ENCODE measurements around the gene MYCL. TPM values are rescaled to one million over a fixed set of nuclear protein-coding genes. Genes with fewer than 3 reads are reported as not detected.
"Not testable (repeated sequence)": the region's sequence is repeated elsewhere in the genome, so short reads cannot be mapped to it uniquely, and the experiment has no call there.

Gene MYCL
- total RNA-seq, 1 donor from 2014 or later: 0.44 TPM

DNA sequence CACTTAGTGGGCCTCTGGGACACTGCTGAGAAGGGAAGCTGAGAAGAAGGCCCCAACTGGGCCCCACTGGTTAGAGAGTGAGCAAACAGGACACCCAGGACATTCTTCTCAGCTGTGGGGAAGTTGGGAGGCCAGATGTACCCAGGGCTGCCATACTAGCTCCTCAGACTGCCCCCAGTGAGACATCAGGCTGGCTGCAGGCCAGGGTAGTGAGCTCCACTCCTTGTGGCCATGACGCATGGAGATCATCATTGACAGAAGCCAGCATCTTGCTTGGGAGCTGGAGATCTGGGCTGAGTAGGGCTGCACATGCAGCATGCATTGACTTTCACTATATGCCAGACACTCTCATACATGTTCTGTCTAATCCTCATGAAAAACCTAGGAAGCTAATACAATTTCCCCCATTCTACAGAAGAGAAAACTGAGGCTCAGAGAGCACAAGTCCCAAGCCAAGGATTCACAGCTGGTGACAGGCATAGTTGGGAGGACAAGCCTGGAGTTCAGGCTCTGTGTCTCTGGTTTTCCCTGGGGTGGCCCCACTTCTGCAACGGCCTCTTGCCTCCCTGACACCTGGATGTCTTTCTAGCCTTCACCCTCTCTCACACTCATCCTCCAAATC is 24.1 kb upstream of the MYCL start:
- H3K9me3 ChIP-seq (replicated peaks): no peaks in the 10 kb centered on the region
- DNase-seq: no peak
- intact Hi-C loops (cut with micrococcal nuclease): no loop called here
- no peaks in the 10 kb centered on the region for H3K36me3 ChIP-seq
- TF ChIP-seq, protein P1, sequence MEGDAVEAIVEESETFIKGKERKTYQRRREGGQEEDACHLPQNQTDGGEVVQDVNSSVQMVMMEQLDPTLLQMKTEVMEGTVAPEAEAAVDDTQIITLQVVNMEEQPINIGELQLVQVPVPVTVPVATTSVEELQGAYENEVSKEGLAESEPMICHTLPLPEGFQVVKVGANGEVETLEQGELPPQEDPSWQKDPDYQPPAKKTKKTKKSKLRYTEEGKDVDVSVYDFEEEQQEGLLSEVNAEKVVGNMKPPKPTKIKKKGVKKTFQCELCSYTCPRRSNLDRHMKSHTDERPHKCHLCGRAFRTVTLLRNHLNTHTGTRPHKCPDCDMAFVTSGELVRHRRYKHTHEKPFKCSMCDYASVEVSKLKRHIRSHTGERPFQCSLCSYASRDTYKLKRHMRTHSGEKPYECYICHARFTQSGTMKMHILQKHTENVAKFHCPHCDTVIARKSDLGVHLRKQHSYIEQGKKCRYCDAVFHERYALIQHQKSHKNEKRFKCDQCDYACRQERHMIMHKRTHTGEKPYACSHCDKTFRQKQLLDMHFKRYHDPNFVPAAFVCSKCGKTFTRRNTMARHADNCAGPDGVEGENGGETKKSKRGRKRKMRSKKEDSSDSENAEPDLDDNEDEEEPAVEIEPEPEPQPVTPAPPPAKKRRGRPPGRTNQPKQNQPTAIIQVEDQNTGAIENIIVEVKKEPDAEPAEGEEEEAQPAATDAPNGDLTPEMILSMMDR (IDR thresholded peaks at IDR 0.05; ENCODE audit: borderline replicate concordance): no peak
- no peak overlapping the region for H3K27ac ChIP-seq (replicated peaks)
- peaks cover 23% of the 10 kb centered on the region for H3K27me3 ChIP-seq (ENCODE audit: low read depth)
- H3K4me1 ChIP-seq: peaks cover 20% of the 10 kb centered on the region
- H3K4me3 ChIP-seq: no peak overlapping the region

DNA sequence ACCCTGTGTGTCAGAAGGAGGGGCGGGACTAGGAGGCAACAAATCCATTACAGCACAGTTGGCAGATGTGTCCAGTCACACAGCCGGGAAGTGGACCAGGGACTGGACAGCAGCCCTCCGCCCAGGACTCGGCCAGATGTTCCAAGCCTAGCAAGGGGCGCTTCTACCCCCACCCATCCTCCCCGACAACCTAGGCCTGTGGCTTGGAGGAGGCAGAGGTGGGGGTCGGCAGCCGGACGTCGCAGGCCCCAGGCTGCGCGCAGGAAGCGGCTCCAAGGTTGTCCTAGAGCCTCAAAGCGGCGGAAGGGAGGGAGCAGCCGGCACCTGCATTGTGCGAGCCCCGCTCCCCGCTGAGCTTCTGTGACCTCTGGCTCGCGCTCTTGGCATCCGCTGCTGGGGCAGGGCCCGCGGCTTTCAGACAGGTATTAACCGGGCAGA is 20.6 kb upstream of the MYCL start:
- intact Hi-C loops (cut with micrococcal nuclease): no loop called here
- H3K4me3 ChIP-seq: no peak overlapping the region

DNA sequence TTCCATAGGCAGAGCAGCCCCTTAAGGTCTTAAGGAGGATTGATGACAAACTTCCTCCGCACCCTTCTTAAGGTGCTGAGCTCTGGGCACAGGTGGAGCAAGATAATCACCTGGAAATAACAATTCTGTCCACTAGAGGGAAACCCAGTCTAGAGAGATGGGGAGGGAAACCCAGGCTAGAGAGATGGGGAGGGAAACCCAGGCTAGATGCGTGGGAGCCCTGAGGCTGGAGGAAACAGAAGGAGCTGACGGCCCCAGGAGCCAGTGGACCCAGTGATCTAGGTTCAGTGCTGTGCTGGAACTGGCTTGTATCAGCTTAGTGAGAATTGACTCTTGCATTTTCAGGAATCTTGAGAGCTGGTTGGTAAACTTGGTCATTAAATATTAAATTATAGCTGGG is 17.8 kb upstream of the MYCL start:
- no peak for DNase-seq
- intact Hi-C loops (cut with micrococcal nuclease): no loop called here
- TF ChIP-seq, protein P1 (IDR thresholded peaks at IDR 0.05; ENCODE audit: borderline replicate concordance): peak; percentile 57
- peaks cover 38% of the 10 kb centered on the region for H3K27me3 ChIP-seq (ENCODE audit: low read depth)
- no peak overlapping the region for H3K27ac ChIP-seq (replicated peaks)
- no peaks in the 10 kb centered on the region for H3K9me3 ChIP-seq (replicated peaks)
- H3K4me1 ChIP-seq: peaks cover 4% of the 10 kb centered on the region
- H3K36me3 ChIP-seq: no peaks in the 10 kb centered on the region
- no peak overlapping the region for H3K4me3 ChIP-seq

More for the DNA sequence above, 20.6 kb upstream of the MYCL start:
- DNase-seq: no peak
- Histone ChIP-seq H3K27me3 (ENCODE audit: low read depth) (peaks cover 27% of the 10 kb centered on the region), H3K9me3 (replicated peaks) (no peaks in the 10 kb centered on the region), H3K27ac (replicated peaks) (no peak overlapping the region), H3K4me1 (peaks cover 15% of the 10 kb centered on the region), H3K36me3 (no peaks in the 10 kb centered on the region)
- TF ChIP-seq, protein P1 (IDR thresholded peaks at IDR 0.05; ENCODE audit: borderline replicate concordance): no peak

DNA sequence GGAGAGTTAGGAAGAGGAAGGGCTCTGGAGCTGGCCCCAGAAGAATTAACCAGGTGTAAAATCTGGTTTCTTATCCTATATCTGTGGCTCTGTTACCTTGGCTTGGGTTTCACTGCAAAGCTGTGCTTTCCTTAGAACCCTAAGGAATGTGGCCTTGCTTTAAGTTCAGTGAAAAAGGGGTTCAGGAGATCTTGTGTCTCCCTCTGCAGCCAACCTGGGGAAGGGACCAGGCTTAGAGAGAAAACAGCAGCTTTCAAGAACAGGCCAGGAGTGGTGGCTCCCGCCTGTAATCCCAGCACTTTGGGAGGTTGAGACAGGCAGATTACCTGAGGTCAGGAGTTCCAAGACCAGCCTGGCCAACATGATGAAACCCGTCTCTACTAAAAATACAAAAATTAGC is 16.1 kb upstream of the MYCL start:
- no peak for DNase-seq
- intact Hi-C loops (cut with micrococcal nuclease): no loop called here
- Histone ChIP-seq H3K4me3 (no peak overlapping the region), H3K27ac (replicated peaks) (no peak overlapping the region), H3K36me3 (no peaks in the 10 kb centered on the region), H3K9me3 (replicated peaks) (no peaks in the 10 kb centered on the region), H3K27me3 (ENCODE audit: low read depth) (peaks cover 32% of the 10 kb centered on the region), H3K4me1 (peaks cover 4% of the 10 kb centered on the region)
- TF ChIP-seq, protein P1 (IDR thresholded peaks at IDR 0.05; ENCODE audit: borderline replicate concordance): no peak

DNA sequence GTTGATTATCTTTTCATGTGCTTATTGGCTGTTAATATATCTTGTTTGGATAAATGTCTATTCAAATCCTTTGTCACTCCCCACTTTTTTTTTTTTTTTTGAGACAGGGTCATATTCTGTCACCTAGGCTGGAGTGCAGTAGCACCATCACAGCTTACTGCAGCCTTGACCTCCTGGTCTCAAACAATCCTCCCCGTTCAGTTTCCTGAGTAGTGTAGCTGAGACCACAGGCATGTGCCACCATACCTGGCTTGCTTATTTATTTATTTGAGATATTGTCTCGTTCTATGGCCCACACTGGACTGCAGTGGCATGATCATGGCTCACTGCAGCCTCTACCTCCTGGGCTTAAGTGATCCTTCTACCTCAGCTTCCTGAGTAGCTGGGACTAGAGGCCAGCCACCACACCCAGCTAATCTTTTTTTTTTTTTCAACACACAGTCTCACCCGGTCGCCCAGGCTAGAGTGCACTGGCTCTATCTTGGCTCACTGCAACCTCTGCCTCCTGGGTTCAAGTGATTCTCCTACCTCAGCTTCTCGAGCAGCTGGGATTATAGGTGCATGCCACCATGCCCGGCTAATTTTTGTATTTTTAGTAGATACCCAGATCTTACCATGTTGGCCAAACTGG is 13.9 kb upstream of the MYCL start:
- H3K4me1 ChIP-seq: no peaks in the 10 kb centered on the region
- DNase-seq: no peak
- H3K9me3 ChIP-seq (replicated peaks): no peaks in the 10 kb centered on the region
- H3K27me3 ChIP-seq (ENCODE audit: low read depth): peaks cover 31% of the 10 kb centered on the region
- H3K27ac ChIP-seq (replicated peaks): no peak overlapping the region
- H3K4me3 ChIP-seq: no peak overlapping the region
- H3K36me3 ChIP-seq: no peaks in the 10 kb centered on the region
- intact Hi-C loops (cut with micrococcal nuclease): no loop called here
- TF ChIP-seq, protein P1 (IDR thresholded peaks at IDR 0.05; ENCODE audit: borderline replicate concordance): no peak

DNA sequence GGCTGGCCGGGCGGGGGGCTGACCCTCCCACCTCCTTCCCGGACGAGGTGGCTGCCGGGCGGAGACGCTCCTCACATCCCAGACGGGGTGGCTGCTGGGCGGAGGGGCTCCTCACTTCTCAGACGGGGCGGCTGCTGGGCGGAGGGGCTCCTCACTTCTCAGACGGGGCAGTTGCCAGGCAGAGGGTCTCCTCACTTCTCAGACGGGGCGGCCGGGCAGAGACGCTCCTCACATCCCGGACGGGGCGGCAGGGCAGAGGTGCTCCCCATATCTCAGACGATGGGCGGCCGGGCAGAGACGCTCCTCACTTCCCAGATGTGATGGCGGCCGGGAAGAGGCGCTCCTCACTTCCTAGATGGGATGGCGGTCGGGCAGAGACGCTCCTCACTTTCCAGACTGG is 11.4 kb upstream of the MYCL start:
- H3K4me3 ChIP-seq; H3K4me1 ChIP-seq; DNase-seq; intact Hi-C loops (cut with micrococcal nuclease); H3K27ac ChIP-seq (replicated peaks); H3K9me3 ChIP-seq (replicated peaks); H3K36me3 ChIP-seq: not testable (repeated sequence)
- H3K27me3 ChIP-seq (ENCODE audit: low read depth): peaks cover 45% of the 10 kb centered on the region
